HTR-8/SVneo (cell line): ENCODE data around the gene DIPK1A.

Experiments
- DNase-seq: peaks from one replicate; pipeline ENCODE4 v3.0.0; 2011; ENCODE audit warnings: low spot score, mixed read lengths; ENCODE audit not compliant: insufficient read length
- FAIRE-seq: peaks from 2 replicates; lab custom pipeline; 2011; peaks lifted over from hg19 to GRCh38; lab: Jason Lieb, UNC

The DIPK1A gene

DNA sequence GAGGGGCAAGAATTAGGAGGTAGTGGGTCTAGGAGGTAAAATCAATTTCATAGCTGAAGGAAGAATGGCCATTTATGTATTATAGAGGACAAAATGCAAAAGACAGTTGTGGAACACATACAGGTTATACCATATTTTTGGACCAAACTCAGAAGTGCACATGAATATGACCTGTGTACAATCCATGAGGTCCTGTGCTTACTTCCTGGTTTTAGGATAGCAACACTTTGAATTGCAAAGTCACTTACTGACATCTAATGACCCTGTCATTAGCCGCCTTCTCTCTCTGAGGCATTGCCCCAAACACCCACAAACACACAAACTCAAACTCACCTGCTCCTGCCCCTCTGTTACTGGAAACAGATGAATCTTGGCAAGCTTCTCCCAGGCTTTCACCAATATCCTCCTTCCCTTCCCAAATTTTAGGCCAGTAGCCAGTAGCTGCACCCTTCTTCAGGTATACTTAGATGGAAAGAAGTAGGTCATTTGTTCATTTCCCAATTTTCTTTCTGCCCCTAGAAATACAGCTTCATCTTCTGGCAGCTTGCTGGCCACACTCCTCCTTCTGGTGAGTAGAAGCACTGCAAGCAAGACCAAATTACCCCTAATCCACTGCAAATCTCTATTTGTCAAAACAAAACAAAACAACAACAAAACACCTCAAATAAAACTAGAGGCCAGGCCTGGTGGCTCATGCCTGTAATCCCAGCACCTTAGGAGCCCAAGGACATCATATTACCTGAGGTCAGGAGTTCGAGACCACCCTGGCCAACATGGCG, 143.1 kb downstream of the DIPK1A start:
- no peak for DNase-seq
- no peak for FAIRE-seq

DNA sequence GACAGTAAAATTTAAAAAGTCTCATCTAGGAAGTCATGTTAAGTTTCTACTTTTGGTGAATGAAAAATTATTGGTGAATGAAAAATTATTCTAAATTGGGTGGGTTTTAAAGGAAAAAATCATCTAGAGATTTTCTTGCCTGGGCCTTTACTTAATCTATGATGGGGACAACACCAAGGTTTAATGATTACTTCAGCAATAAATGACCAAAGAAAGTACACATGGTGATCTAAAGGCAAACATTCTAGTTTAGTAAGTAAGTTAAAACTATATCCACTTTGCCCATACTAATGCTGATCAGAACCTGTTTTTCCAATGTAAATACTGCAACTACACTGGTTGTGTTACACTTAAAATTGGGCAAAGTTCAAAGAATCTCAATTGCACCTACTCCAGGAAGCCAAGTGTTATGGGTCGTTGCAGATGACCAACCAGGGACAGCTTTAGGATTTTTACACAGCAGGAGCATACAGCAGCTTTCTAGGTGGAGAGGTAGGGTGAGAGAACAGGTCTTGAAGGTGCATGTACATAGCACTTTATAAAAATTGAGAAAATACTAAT, 144.0 kb downstream of the DIPK1A start:
- no peak for DNase-seq
- no peak for FAIRE-seq

DNA sequence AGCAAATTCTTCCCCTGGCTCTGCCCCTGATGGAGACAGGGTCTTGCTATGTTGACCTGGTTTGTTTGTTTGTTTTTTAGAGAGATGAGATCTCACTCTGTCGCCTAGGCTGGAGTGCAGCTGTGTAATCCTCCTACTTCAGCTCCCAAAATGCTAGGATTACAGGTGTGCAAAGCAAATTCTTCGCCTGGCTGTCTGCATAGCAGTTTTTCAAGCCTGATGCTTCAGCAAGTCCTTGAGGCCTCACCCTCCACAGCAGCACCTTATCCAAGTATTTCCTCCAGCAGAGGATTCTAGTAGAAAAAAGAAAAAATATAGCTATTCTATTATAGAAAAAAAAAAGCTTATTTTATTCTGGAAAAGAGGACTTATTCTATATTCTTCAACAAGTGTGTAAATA, 144.5 kb downstream of the DIPK1A start:
- FAIRE-seq (no peak), DNase-seq (no peak)

DNA sequence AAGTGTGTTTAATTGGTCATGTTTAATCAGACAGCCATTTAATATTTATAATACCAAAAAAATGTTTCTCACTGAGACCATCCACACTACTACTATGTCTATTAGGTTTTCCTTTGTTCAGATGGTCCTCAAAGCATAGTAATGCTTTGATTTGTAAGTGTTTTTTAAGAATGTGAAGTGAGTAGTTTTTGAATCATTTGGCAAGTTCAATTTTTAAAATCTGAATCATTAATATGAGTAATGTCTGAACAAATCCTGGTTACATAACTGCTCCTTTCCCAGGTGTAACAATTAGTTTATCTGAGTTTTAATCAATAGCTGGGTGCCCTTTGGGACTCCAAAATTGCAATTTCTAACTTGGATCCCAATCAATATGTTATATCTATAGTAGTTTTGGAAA, 152.9 kb downstream of the DIPK1A start:
- FAIRE-seq (no peak), DNase-seq (no peak)

DNA sequence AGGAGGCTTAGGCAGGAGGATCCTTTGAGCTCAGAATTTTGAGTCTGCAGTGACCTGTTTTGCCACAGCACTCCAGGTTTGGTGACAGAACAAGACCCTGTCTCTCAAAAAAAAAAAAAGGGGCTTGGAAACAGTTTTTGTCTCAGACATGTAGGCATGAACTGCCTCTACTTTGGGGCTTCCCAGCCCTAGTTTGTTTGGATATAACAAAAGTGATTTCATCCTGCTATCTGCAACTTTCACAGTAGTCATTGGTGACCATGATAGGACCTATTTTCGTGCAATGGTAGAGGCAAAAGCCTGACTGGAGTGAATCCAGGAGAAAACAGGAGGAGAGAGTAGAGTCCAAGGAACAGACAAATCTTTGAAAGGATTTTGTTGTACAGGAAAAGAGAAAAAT, 156.0 kb downstream of the DIPK1A start:
- DNase-seq: no peak
- no peak for FAIRE-seq

DNA sequence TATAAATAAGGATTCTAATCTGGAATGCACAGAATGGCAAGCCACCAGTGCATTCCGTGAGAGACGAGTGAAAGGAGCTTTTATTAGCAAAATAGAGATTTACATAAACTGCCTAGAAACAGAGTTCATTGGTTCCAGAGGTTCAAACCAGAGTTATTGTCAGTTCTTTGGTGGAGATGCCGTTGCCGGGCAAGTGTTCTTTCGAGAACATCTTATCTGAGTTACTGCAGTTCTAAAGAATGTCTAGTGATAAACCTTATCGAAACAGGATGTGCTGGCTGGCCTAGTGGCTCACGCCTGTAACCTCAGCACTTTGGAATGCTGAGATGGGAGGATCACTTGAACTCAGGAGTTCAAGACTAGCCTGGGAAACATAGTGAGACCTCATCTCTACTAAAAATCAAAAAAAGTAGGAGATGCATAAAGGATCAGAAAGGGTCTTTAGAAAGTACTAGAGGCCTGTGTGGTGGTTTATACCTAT, 156.5 kb downstream of the DIPK1A start:
- DNase-seq (peak; percentile 84), FAIRE-seq (peak; percentile 87)

DNA sequence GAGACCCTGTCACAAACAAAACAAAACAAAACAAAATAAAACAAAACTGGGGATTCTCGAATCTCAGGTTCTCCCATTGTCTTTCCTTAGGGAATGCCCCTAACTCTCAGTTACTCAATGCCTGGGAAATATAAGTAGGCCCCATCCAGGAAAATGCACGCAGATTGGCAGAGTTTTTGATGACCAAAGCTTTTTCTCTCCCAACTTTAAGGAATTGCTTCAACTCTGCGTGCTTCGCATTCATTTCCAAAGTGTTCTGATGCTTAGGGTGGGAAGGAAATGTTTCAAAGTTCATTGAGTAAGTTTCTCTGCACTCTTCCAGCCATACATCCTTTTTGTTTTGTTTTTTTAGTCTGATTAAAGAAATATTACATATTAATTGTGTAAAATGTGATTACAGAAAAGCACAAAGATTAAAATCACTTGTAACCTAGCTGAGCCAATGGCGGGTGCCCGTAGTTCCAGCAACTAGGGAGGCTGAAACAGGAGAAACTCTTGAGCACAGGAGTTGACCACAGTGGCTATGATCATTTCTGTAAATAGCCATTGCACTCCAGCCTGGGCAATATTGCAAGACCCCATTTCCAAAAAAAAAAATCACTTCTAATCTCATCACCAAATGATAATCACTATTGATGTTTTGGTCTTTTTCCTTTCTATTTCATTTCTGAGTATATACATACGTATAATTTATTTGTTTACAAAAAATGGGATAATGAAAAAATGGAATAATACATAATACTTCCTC, 157.9 kb downstream of the DIPK1A start:
- no peak for FAIRE-seq
- no peak for DNase-seq

DNA sequence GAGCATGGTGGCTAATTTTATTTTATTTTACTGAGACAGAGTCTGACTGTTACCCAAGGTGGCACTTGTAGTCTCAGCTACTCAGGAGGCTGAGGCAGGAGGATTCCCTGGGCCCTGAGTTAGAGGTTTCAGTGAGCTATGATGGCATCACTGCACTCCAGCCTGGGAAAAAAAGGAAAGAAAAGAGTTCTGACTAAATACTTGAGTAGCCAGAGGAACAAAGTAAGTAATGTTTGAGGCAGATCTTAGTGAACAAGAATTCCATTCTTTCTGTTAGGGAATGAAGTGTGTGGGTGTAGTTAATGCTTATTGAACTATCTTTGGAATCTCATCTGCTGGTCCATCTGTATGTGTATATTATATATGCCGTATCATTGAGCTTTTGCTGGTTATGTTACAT, 163.3 kb downstream of the DIPK1A start:
- DNase-seq: no peak
- FAIRE-seq: no peak

DNA sequence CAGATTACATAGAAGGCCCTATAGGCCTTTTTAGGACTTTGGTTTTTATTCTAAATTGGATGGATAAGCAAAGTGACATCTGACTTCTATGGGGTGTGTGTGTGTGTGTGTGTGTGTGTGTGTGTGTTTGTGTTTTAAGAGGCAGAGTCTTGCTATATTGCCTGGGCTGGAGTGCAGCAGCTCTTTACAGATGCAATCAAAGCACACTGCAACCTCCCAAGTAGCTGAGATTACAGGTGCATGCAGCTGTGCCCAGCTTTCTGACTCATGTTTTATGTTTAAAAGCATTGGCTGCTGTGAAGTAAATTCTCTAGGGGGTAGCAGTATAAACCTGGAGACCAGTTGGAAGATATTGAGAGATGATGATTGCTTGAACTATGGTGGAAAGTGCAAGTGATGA, 164.0 kb downstream of the DIPK1A start:
- DNase-seq (no peak), FAIRE-seq (no peak)

DNA sequence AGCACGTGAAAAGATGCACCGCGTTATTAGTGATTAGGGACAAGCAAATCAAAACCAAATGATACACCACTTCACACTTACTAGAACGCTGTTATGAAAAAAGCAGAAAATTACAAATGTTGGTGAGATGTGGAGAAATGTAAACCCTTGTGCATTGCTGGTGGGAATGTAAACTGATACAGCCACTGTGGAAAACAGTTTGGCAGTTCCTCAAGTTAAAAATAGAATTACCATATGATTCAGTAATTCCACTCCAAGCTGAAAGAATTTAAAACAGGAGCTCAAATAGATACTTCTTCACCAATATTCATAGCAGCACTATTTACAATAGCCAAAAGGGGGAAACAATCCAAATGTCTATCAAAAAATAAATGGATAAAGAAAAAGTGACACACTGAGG, 166.1 kb downstream of the DIPK1A start:
- FAIRE-seq (no peak), DNase-seq (no peak)

DNA sequence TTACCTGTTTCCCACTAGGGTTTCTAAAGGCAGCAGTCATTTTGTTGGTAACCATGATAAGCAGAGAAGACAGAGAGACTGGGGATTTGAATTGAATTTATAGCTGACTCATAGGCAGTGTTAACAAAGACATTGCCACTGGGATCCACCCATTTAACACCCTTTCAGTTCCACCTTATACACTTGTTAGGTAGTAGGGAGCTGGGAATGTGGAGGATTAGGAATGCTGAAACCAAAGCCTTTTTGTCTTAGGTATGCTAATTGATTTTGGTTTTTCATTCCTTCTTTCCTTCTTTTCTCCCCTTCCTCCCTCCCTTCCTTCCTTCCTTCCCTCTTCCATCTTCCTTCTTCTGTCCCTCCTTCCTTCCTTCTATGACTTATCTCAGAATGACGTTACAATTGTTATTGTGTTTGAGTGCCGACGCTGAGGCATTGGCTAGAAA, 168.9 kb downstream of the DIPK1A start:
- no peak for FAIRE-seq
- no peak for DNase-seq
